NB4 (cell line): Measurements from ENCODE around the gene IQSEC3.
"Not testable (repeated sequence)": the region's sequence is repeated elsewhere in the genome, so short reads cannot be mapped to it uniquely, and the experiment has no call there.

Source experiments
- DNase-seq: peaks from one replicate; pipeline ENCODE4 v3.0.0; 2010; ENCODE audit warnings: low read depth
- H3K4me3 ChIP-seq: one replicate; pipeline ENCODE4 v1.5.1; 2011; ENCODE audit warnings: mild to moderate bottlenecking, low read depth, low read length, moderate library complexity
- CTCF ChIP-seq: IDR thresholded peaks from one replicate; pipeline ENCODE4 v1.5.1; 2012; ENCODE audit warnings: low read depth, low read length
- MYC ChIP-seq: IDR thresholded peaks from 2 replicates; pipeline ENCODE4 v1.6.1; 2011; ENCODE audit warnings: low read depth, low read length
- POLR2A ChIP-seq: IDR thresholded peaks from 2 replicates; pipeline ENCODE4 v1.6.1; 2011; ENCODE audit warnings: mild to moderate bottlenecking; ENCODE audit not compliant: insufficient read length; ENCODE audit errors: extremely low read depth
- TF ChIP-seq, protein P1 (sequence below): IDR thresholded peaks from 2 replicates; pipeline ENCODE4 v1.6.1; 2011; ENCODE audit warnings: low read depth, low read length

The IQSEC3 gene

DNA sequence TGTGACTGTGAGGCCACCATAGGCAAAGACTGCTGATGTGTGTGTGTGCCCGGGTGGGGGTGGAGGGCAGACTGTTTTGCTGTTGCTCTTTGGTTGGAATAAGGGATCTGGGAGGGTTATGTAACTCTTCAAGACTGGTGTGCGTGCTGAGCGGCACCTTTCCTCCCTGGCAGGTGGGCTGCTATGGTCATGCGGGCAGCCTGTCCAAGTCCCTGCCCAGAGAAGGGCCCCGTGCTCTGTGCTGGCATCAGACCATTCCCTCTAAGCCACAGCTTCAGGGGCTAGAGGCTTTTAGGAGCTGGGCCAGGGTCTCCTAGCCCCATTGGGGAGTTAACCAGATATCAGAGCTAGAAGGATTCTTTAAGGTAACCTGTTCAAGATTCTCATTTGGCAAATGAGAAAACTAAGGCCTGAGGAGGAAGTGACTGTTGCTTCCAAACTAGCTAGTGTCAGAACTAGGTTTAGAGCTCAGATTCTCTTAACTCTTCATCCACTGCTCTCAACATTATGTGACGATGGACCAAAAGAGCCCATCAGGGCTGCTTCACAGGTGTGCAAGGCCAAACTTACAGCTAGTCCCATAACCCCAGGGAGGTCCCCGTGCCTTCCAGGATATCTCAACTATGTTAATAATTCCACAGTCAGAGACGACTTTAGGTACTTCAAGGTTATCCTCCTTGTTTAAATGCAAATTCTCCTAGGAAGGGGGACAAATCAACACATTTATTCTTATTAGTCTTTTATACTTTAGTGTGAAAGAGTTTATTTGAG, 8.0 kb downstream of the IQSEC3 start:
- not testable (repeated sequence) for DNase-seq, H3K4me3 ChIP-seq

GRCh38 chr12:75541-75940, 9.0 kb downstream of the IQSEC3 start:
- H3K4me3 ChIP-seq, DNase-seq: not testable (repeated sequence)

DNA sequence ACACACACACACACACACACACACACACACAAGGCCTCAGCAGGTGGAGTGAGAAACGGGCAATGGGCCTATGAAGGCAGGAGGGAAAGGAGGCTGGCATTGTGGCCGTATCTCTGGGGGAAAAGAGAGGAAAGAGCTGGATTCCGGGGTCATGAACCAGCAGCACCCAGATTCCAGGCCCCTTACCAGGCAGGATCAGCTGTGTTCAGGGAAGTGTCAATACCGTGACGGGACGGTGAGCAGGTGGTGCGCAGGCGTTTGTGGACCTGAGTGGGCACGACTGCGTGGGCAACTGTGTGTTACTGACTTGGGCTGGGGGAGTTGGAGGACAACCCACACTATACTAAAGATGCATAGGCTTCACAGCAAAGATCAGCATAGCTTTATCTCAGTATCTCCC, 9.5 kb downstream of the IQSEC3 start:
- not testable (repeated sequence) for DNase-seq, H3K4me3 ChIP-seq

GRCh38 chr12:76551-76950, 10.0 kb downstream of the IQSEC3 start:
- DNase-seq, H3K4me3 ChIP-seq: not testable (repeated sequence)

DNA sequence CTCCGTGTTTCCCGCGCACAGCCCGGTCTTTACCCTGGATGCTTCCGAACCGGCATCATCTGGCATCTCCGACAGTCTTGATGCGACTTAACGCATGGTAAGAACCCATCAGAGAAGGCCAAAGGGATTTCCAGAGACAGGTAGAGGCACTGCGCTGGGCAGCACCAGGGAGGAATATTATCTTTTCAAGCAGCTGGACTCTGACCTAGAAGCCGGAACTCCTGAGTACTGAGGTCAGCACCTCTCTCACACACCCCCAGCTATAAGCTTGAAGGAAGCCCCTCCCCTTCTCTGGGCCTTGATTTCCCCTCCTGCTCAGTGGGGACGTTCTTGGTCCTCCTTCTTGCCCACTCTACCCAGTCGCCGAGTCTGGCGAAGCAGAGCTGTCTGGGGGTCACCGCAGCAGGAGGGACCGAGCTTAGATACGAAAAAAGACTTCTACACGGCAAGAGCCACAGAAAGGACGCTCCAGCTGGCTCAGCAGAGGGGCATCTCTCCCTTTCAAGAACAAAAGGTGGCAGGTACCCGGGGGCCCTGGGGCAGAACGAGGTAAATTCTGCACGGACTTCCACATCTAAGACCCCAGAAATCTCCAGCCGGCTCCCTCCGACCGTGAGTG, 10.6 kb downstream of the IQSEC3 start:
- H3K4me3 ChIP-seq, DNase-seq: not testable (repeated sequence)

- DNase-seq, H3K4me3 ChIP-seq: not testable (repeated sequence)
Measured at GRCh38 chr12:77769-78383, 11.3 kb downstream of the IQSEC3 start.

- no peak for DNase-seq
- H3K4me3 ChIP-seq, result no peak overlapping the region
- no peak for TF ChIP-seq CTCF
- no peak for TF ChIP-seq MYC
- no peak for TF ChIP-seq POLR2A
- TF ChIP-seq, protein P1, sequence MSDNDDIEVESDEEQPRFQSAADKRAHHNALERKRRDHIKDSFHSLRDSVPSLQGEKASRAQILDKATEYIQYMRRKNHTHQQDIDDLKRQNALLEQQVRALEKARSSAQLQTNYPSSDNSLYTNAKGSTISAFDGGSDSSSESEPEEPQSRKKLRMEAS, result no peak
Measured at GRCh38 chr12:78981-79380, 12.4 kb downstream of the IQSEC3 start.

DNA sequence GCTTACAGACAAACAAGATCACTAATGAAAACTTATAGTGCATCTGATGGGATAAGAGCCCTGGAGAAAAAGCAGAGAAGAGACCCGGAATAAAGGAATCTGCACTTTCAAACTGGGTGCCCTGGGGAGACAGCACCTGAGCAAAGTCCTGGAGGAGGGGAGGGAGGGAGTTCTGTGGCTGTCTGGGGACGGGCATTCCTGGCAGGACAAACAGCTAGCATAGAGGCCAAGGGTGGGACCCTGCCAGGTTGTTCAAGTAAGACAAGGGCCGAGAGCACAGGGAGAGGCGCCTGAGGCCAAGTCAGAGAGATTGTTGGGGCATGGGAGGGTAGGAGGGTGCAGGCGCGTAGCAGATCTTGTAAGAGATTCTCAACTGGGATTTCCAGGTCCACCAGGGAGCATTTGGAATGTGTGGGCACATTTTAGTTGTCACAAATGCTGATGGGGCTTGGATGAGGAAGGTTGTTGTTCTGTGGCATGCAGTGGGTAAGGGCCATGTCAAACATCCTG, 14.2 kb downstream of the IQSEC3 start:
- TF ChIP-seq POLR2A, result no peak
- TF ChIP-seq, protein P1, result no peak
- TF ChIP-seq CTCF, result no peak
- no peak for TF ChIP-seq MYC
- no peak for DNase-seq
- no peak overlapping the region for H3K4me3 ChIP-seq

GRCh38 chr12:82740-83139, 16.2 kb downstream of the IQSEC3 start:
- TF ChIP-seq, protein P1, result no peak
- TF ChIP-seq MYC (no peak), POLR2A (no peak), CTCF (no peak)
- H3K4me3 ChIP-seq, result no peak overlapping the region
- no peak for DNase-seq
